ENCODE measurements around the gene HELT.
A peak's percentile ranks its signal among the peaks of the same experiment; 100 is the strongest.
"Not testable (repeated sequence)": the region's sequence is repeated elsewhere in the genome, so short reads cannot be mapped to it uniquely, and the experiment has no call there.

HELT gene

GRCh38 chr4:185039508-185040273 is 21.4 kb downstream of the HELT start:
- DNase-seq, result peak; percentile 14

GRCh38 chr4:185040523-185040922 is 22.2 kb downstream of the HELT start:
- DNase-seq, result no peak

GRCh38 chr4:185050286-185050685 is 32.0 kb downstream of the HELT start:
- not testable (repeated sequence) for DNase-seq

- not testable (repeated sequence) for DNase-seq
Observed at GRCh38 chr4:185051283-185051682, 33.0 kb downstream of the HELT start.

- DNase-seq, result no peak
Observed at GRCh38 chr4:185053746-185054145, 35.5 kb downstream of the HELT start.

GRCh38 chr4:185054272-185054671 is 36.0 kb downstream of the HELT start:
- DNase-seq, result no peak

- no peak for DNase-seq
Observed at GRCh38 chr4:185054886-185055285, 36.6 kb downstream of the HELT start.

- no peak for DNase-seq
Observed at GRCh38 chr4:185061610-185062009, 43.3 kb downstream of the HELT start.

- no peak for DNase-seq
Observed at GRCh38 chr4:185062606-185063005, 44.3 kb downstream of the HELT start.

GRCh38 chr4:185066179-185066578 is 47.9 kb downstream of the HELT start:
- no peak for DNase-seq

- no peak for DNase-seq
Observed at GRCh38 chr4:185068837-185069236, 50.5 kb downstream of the HELT start.

Measured in stimulated activated naive CD4-positive, alpha-beta T cell treated with Interleukin-2 at 50 U/mL for 16 hours (primary cell).